Stimulated activated CD4-positive, alpha-beta T cell treated with anti-CD3 and anti-CD28 coated beads, Interleukin-12 subunit alpha, Interleukin-12 subunit beta, amount 100 ng/mL, for 24 hours (primary cell): Measurements from ENCODE around the gene TMED5.

Experiments
- DNase-seq, 2 experiments: peaks; one replicate each; pipeline ENCODE4 v3.0.0-alpha.2; 2020; ENCODE audit warnings: low read depth in 2 of 2

Gene TMED5

GRCh38 chr1:93123201-93123783 is 56.9 kb downstream of the TMED5 start:
- DNase-seq, result no peak

- no peak for DNase-seq
These were observed 59.6 kb downstream of the TMED5 start for GRCh38 chr1:93120614-93121013.

GRCh38 chr1:93114391-93114790 is 65.8 kb downstream of the TMED5 start:
- DNase-seq, result no peak

- no peak for DNase-seq
These were observed 67.1 kb downstream of the TMED5 start for GRCh38 chr1:93113127-93113526.

- DNase-seq, result no peak
These were observed 68.7 kb downstream of the TMED5 start for GRCh38 chr1:93111561-93111960.

GRCh38 chr1:93111065-93111464 is 69.1 kb downstream of the TMED5 start:
- DNase-seq, result no peak

- DNase-seq, result no peak
These were observed 70.6 kb downstream of the TMED5 start for GRCh38 chr1:93109578-93109977.

GRCh38 chr1:93108335-93108734 is 71.9 kb downstream of the TMED5 start:
- no peak for DNase-seq

GRCh38 chr1:93107395-93107794 is 72.8 kb downstream of the TMED5 start:
- DNase-seq, result no peak

- no peak for DNase-seq
These were observed 74.0 kb downstream of the TMED5 start for GRCh38 chr1:93106226-93106625.

- DNase-seq, result no peak
These were observed 78.1 kb downstream of the TMED5 start for GRCh38 chr1:93102142-93102541.
